ENCODE results near the gene EXD2.
"Not testable (repeated sequence)": the region's sequence is repeated elsewhere in the genome, so short reads cannot be mapped to it uniquely, and the experiment has no call there.

EXD2 gene

GRCh38 chr14:69287098-69288010 lies 96.1 kb downstream of the EXD2 start:
- no peaks in the 10 kb centered on the region for H3K36me3 ChIP-seq
- no peaks in the 10 kb centered on the region for H3K27me3 ChIP-seq
- no peak overlapping the region for H3K4me3 ChIP-seq
- H3K27ac ChIP-seq: no peak overlapping the region
- no peaks in the 10 kb centered on the region for H3K9me3 ChIP-seq
- no peak overlapping the region for H3K4me2 ChIP-seq
- H3K9ac ChIP-seq: no peak overlapping the region
- TF ChIP-seq Cebpa-rat (IDR thresholded peaks at IDR 0.05): no peak
- H3K4me1 ChIP-seq: no peaks in the 10 kb centered on the region
- H4K20me1 ChIP-seq: no peaks in the 10 kb centered on the region

GRCh38 chr14:69288011-69288771 lies 96.9 kb downstream of the EXD2 start:
- Histone ChIP-seq H4K20me1 (no peaks in the 10 kb centered on the region), H3K4me3 (no peak overlapping the region), H3K27me3 (no peaks in the 10 kb centered on the region), H3K4me1 (no peaks in the 10 kb centered on the region), H3K27ac (no peak overlapping the region), H3K4me2 (no peak overlapping the region), H3K9ac (no peak overlapping the region), H3K9me3 (no peaks in the 10 kb centered on the region), H3K36me3 (no peaks in the 10 kb centered on the region)
- TF ChIP-seq Cebpa-rat (IDR thresholded peaks at IDR 0.05): no peak

GRCh38 chr14:69288956-69289705 lies 97.8 kb downstream of the EXD2 start:
- no peaks in the 10 kb centered on the region for H3K27me3 ChIP-seq
- H3K9me3 ChIP-seq: no peaks in the 10 kb centered on the region
- no peaks in the 10 kb centered on the region for H3K36me3 ChIP-seq
- no peak overlapping the region for H3K9ac ChIP-seq
- H4K20me1 ChIP-seq: no peaks in the 10 kb centered on the region
- TF ChIP-seq Cebpa-rat (IDR thresholded peaks at IDR 0.05): no peak
- no peak overlapping the region for H3K27ac ChIP-seq
- no peak overlapping the region for H3K4me2 ChIP-seq
- no peaks in the 10 kb centered on the region for H3K4me1 ChIP-seq
- no peak overlapping the region for H3K4me3 ChIP-seq

- no peaks in the 10 kb centered on the region for H3K9me3 ChIP-seq
- no peak overlapping the region for H3K9ac ChIP-seq
- no peak for TF ChIP-seq Cebpa-rat (IDR thresholded peaks at IDR 0.05)
- no peak overlapping the region for H3K4me2 ChIP-seq
- H3K4me1 ChIP-seq: no peaks in the 10 kb centered on the region
- no peak overlapping the region for H3K4me3 ChIP-seq
- no peaks in the 10 kb centered on the region for H4K20me1 ChIP-seq
- H3K27me3 ChIP-seq: no peaks in the 10 kb centered on the region
- no peaks in the 10 kb centered on the region for H3K36me3 ChIP-seq
- H3K27ac ChIP-seq: no peak overlapping the region
Observed at GRCh38 chr14:69289811-69290520, 98.7 kb downstream of the EXD2 start.

GRCh38 chr14:69290881-69291280 lies 99.6 kb downstream of the EXD2 start:
- not testable (repeated sequence) for H3K9me3 ChIP-seq, H3K27me3 ChIP-seq, H3K4me1 ChIP-seq, H3K4me2 ChIP-seq, H3K4me3 ChIP-seq, H3K27ac ChIP-seq, H3K36me3 ChIP-seq, H4K20me1 ChIP-seq, H3K9ac ChIP-seq

- Histone ChIP-seq H3K36me3 (no peaks in the 10 kb centered on the region), H3K4me1 (no peaks in the 10 kb centered on the region), H3K27me3 (no peaks in the 10 kb centered on the region), H3K4me2 (no peak overlapping the region), H3K9ac (no peak overlapping the region), H3K4me3 (no peak overlapping the region), H3K9me3 (no peaks in the 10 kb centered on the region), H3K27ac (no peak overlapping the region), H4K20me1 (no peaks in the 10 kb centered on the region)
- no peak for TF ChIP-seq Cebpa-rat (IDR thresholded peaks at IDR 0.05)
Observed at GRCh38 chr14:69291396-69291795, 100.1 kb downstream of the EXD2 start.

- no peak for TF ChIP-seq Cebpa-rat (IDR thresholded peaks at IDR 0.05)
- Histone ChIP-seq H3K36me3 (no peaks in the 10 kb centered on the region), H3K4me1 (no peaks in the 10 kb centered on the region), H3K4me2 (no peak overlapping the region), H3K9me3 (no peaks in the 10 kb centered on the region), H4K20me1 (no peaks in the 10 kb centered on the region), H3K4me3 (no peak overlapping the region), H3K27ac (no peak overlapping the region), H3K27me3 (no peaks in the 10 kb centered on the region), H3K9ac (no peak overlapping the region)
Observed at GRCh38 chr14:69291891-69292561, 100.7 kb downstream of the EXD2 start.
